ENCODE data around the gene UNC93B1. TPM values are rescaled to one million over a fixed set of nuclear protein-coding genes. Genes with fewer than 3 reads are reported as not detected.

The UNC93B1 gene
- total RNA-seq, 1 donor from 2014 or later = 79.5 TPM

- intact Hi-C loops (cut with DNase I) = no loop called here
- Histone ChIP-seq H3K27me3 (no peaks in the 10 kb centered on the region), H3K4me3 (peak overlapping the region; percentile 10), H3K4me1 (peaks cover 63% of the 10 kb centered on the region), H3K9me3 (no peaks in the 10 kb centered on the region), H3K36me3 (no peaks in the 10 kb centered on the region), H3K27ac (peak overlapping the region; percentile 91)
- DNase-seq (peak; percentile 87), ATAC-seq (peak; percentile 56)
- TF ChIP-seq, protein P1, sequence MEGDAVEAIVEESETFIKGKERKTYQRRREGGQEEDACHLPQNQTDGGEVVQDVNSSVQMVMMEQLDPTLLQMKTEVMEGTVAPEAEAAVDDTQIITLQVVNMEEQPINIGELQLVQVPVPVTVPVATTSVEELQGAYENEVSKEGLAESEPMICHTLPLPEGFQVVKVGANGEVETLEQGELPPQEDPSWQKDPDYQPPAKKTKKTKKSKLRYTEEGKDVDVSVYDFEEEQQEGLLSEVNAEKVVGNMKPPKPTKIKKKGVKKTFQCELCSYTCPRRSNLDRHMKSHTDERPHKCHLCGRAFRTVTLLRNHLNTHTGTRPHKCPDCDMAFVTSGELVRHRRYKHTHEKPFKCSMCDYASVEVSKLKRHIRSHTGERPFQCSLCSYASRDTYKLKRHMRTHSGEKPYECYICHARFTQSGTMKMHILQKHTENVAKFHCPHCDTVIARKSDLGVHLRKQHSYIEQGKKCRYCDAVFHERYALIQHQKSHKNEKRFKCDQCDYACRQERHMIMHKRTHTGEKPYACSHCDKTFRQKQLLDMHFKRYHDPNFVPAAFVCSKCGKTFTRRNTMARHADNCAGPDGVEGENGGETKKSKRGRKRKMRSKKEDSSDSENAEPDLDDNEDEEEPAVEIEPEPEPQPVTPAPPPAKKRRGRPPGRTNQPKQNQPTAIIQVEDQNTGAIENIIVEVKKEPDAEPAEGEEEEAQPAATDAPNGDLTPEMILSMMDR (IDR thresholded peaks at IDR 0.05) = no peak
These were observed 9.1 kb upstream of the UNC93B1 start for GRCh38 chr11:68012843-68013610.

DNA sequence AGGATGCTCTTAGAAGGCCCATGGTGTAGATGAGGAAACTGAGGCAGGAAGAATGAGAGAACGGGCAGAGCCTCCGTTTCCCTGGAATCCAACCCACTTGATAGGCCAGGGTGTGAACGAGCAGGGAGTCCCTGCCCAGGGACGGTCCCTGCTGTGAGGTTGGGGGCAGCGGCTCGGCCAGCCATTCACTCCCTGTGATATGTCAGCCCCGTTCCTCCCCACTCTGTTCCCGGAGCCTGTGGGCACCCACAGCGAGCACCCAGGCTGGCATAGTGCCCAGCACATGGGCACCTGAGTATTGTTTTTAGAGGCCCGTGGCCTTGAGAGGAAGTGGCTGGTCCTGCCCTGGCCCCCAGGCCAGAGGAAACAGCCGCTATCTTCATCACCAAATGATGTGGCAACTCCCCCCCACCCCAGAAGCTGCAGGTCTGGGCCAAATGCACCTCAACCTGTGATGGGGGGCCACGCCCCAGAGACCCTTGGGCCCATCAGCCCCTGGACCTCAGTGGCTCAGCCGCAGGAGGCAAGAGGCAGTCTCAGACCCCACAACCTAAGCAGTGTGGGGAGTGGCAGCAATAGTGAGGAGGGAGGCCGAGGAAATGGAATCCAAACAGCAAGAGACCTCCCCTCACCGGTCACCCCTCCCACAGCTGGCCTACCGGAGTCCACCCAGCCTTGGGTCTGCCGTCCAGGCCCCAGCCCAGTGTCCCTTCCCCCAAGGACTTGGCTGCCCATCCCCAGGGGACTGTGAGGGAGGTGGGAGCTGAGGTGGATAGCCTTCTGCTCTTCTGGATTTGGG lies 8.3 kb upstream of the UNC93B1 start:
- Histone ChIP-seq H3K27ac (peak overlapping the region; percentile 91), H3K36me3 (no peaks in the 10 kb centered on the region), H3K4me3 (peak overlapping the region; percentile 53), H3K27me3 (no peaks in the 10 kb centered on the region), H3K4me1 (peaks cover 65% of the 10 kb centered on the region), H3K9me3 (no peaks in the 10 kb centered on the region)
- DNase-seq = peak; percentile 70
- intact Hi-C loops (cut with DNase I) = no loop called here
- no peak for ATAC-seq
- TF ChIP-seq, protein P1 (IDR thresholded peaks at IDR 0.05) = no peak

GRCh38 chr11:68011051-68011943 lies 7.4 kb upstream of the UNC93B1 start:
- intact Hi-C loops (cut with DNase I) = no loop called here
- peaks cover 57% of the 10 kb centered on the region for H3K4me1 ChIP-seq
- no peaks in the 10 kb centered on the region for H3K36me3 ChIP-seq
- TF ChIP-seq, protein P1 (IDR thresholded peaks at IDR 0.05) = no peak
- DNase-seq = peak; percentile 60
- H3K27ac ChIP-seq = peak overlapping the region; percentile 91
- H3K27me3 ChIP-seq = no peaks in the 10 kb centered on the region
- ATAC-seq = no peak
- no peaks in the 10 kb centered on the region for H3K9me3 ChIP-seq
- peak overlapping the region; percentile 53 for H3K4me3 ChIP-seq

DNA sequence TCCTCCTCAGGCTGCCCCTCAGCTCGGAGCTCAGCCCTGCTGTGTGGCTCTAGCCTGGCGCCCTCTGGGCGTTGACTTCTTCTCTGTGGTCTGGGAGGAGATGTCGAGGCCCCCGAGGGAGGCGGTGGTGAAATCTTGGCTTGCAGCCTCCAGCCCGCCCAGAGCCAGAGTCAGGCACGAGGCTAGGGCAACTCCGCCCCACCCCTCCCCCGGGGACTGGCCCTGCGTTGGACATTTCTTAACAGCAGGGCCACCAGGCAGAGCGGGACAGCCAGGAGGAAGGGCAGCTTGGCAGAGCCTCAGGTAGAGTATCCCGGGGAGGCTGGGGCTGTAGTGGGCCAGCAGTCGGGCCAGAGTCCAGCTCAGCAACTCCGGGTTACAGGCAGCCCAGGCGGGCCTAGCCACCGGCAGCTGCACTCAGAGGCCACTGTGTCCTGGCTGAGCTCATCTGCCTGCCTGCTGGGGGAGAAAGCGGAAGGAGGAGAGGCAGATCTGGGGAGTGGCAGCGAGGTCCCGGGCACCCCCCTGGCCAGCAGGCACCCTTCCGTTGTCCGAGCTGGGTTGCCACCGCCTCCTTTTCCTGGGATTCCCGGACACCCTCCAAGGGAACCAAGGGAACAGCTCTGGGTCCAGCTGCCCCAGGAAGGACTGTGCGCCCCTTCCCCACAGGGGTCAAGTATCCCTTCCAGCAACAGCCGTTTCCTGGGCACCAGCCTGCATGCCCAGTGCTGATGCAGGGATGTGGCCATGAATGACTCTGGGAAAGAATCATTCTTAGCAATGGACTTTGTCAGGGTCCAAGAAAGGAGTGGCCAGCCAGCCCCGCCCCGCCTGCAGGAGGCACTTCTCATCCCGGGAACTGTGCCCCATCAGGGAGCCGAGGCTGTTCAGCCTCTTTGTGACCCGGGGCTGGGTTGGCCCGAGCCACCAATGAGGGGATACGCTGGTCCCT lies 6.5 kb upstream of the UNC93B1 start, which contains the start of gene ALDH3B1:
Gene ALDH3B1 (plus strand): TSS at position 238 of the 952 bp plus-strand sequence. CDS start 4,971 bp downstream, outside the sequence.
- DNase-seq = peak; percentile 99
- ATAC-seq = peak; percentile 80
- intact Hi-C loops (cut with DNase I) = no loop called here
- no peaks in the 10 kb centered on the region for H3K9me3 ChIP-seq
- H3K4me1 ChIP-seq = peaks cover 57% of the 10 kb centered on the region
- no peaks in the 10 kb centered on the region for H3K36me3 ChIP-seq
- H3K27me3 ChIP-seq = no peaks in the 10 kb centered on the region
- peak within 1 kb of the TSS; percentile 91 for H3K27ac ChIP-seq
- H3K4me3 ChIP-seq = peak within 1 kb of the TSS; percentile 53
- TF ChIP-seq, protein P1 (IDR thresholded peaks at IDR 0.05) = no peak
